Spleen (tissue), 7 donors: ENCODE data around the gene CBL.

Experiments used
- CTCF ChIP-seq, 11 experiments: fragments of 200-600 bp in 7 of 11; fragments of 450-650 bp in 4 of 11; sonication (generic) in 4 of 11; IDR thresholded peaks in 8 of 11; conservative IDR thresholded peaks in 3 of 11; 1 replicate in 7 of 11; 2 replicates in 4 of 11; pipeline versions ENCODE4 v1.4.0 to v1.8.0; 2016 to 2021; ENCODE audit warnings: antibody characterized with exemption in 11 of 11, inconsistent platforms in 4 of 11, mild to moderate bottlenecking in 1 of 11
- POLR2A ChIP-seq, 3 donors: fragments of 450-650 bp; IDR thresholded peaks; one replicate each; pipeline ENCODE4 v1.5.1; 2017; ENCODE audit warnings: antibody characterized with exemption in 3 of 3, mild to moderate bottlenecking in 1 of 3
- donor health status: DM: no; HTN: no; CAD: no; lungs with moderate emphysema.
- donor health status: DM: no; HTN: no; CAD: no.
- donor health status: DM: no; HTN: no; CAD: no.

GRCh38 chr11:119341222-119342022 lies 135.3 kb downstream of the CBL start:
- TF ChIP-seq POLR2A (IDR thresholded peaks at IDR 0.05) (no peak), CTCF (IDR thresholded peaks at IDR 0.05 in 8 of 11, conservative IDR thresholded peaks at IDR 0.05 in 3 of 11) (no peak)
